Stimulated activated naive CD8-positive, alpha-beta T cell treated with anti-CD3 and anti-CD28 coated beads, Interleukin-15, Interleukin-2, amounts not matched to agents 100 ng/mL and 50 ng/mL, for 24 hours (primary cell): ENCODE data around the gene NEU4.
"Not testable (repeated sequence)": the region's sequence is repeated elsewhere in the genome, so short reads cannot be mapped to it uniquely, and the experiment has no call there.

Source experiments
- H3K27ac Mint-ChIP-seq: one replicate; pipeline ENCODE4 v1.8.0; 2021; ENCODE audit warnings: mild to moderate bottlenecking, mixed read lengths
- H3K27me3 Mint-ChIP-seq: one replicate; pipeline ENCODE4 v1.8.0; 2021; ENCODE audit warnings: mixed read lengths
- H3K36me3 Mint-ChIP-seq: one replicate; pipeline ENCODE4 v1.8.0; 2021; ENCODE audit warnings: low read depth, mixed read lengths
- H3K4me1 Mint-ChIP-seq: one replicate; pipeline ENCODE4 v1.8.0; 2021; ENCODE audit warnings: low read depth, mixed read lengths
- H3K4me3 Mint-ChIP-seq: one replicate; pipeline ENCODE4 v1.8.0; 2021; ENCODE audit warnings: mild to moderate bottlenecking, mixed read lengths
- H3K9me3 Mint-ChIP-seq: one replicate; pipeline ENCODE4 v1.8.0; 2021; ENCODE audit warnings: mixed read lengths

NEU4 gene

GRCh38 chr2:241822264-241822623 lies 13.3 kb downstream of the NEU4 start:
- no peak overlapping the region for H3K4me3 Mint-ChIP-seq
- H3K9me3 Mint-ChIP-seq: peaks cover 12% of the 10 kb centered on the region
- no peaks in the 10 kb centered on the region for H3K36me3 Mint-ChIP-seq
- peaks cover 6% of the 10 kb centered on the region for H3K4me1 Mint-ChIP-seq
- peak overlapping the region; percentile 8 for H3K27ac Mint-ChIP-seq
- H3K27me3 Mint-ChIP-seq: peaks cover 32% of the 10 kb centered on the region

- Mint-ChIP-seq H3K27me3 (peaks cover 42% of the 10 kb centered on the region), H3K9me3 (peaks cover 16% of the 10 kb centered on the region), H3K27ac (peak overlapping the region; percentile 59)
- not testable (repeated sequence) for H3K36me3 Mint-ChIP-seq, H3K4me3 Mint-ChIP-seq, H3K4me1 Mint-ChIP-seq
These were observed 14.8 kb downstream of the NEU4 start for GRCh38 chr2:241823531-241824437.

GRCh38 chr2:241827394-241827793 lies 18.4 kb downstream of the NEU4 start:
- no peaks in the 10 kb centered on the region for H3K4me1 Mint-ChIP-seq
- peaks cover 16% of the 10 kb centered on the region for H3K9me3 Mint-ChIP-seq

DNA sequence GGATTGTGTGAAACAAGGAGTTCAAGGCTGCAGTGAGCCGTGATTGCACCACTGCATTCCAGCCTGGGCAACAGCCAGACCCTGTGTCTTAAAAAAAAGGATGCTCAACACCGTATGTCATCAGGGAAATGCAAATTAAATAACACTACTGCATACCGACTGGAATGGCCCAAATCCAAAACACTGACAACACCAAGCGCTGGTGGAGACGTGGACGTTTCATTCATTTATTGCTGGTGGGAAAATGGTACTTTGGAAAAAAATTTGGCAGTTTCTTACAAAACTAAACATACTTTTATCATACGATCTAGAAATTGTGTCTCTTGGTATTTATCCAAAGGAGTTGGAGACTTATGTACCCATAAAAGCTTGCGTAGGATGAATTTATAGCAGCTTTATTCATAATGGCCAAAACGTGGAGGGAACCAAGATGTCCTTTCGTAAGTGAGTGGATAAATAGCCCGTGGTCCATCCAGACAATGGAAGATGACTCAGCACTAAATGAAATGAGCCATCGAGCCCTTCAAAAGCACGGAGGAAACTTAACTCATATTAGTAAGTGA lies 24.2 kb downstream of the NEU4 start:
- no peaks in the 10 kb centered on the region for H3K36me3 Mint-ChIP-seq
- no peak overlapping the region for H3K4me3 Mint-ChIP-seq
- peaks cover 46% of the 10 kb centered on the region for H3K27me3 Mint-ChIP-seq
- peaks cover 8% of the 10 kb centered on the region for H3K4me1 Mint-ChIP-seq
- H3K27ac Mint-ChIP-seq: no peak overlapping the region
- H3K9me3 Mint-ChIP-seq: peaks cover 9% of the 10 kb centered on the region

More at GRCh38 chr2:241827394-241827793, 18.4 kb downstream of the NEU4 start:
- Mint-ChIP-seq H3K4me3 (no peak overlapping the region), H3K27me3 (peaks cover 57% of the 10 kb centered on the region), H3K36me3 (no peaks in the 10 kb centered on the region), H3K27ac (no peak overlapping the region)

- not testable (repeated sequence) for H3K4me3 Mint-ChIP-seq, H3K27ac Mint-ChIP-seq, H3K36me3 Mint-ChIP-seq, H3K9me3 Mint-ChIP-seq
- Mint-ChIP-seq H3K27me3 (peaks cover 51% of the 10 kb centered on the region), H3K4me1 (peaks cover 14% of the 10 kb centered on the region)
These were observed 24.9 kb downstream of the NEU4 start for GRCh38 chr2:241833756-241834526.

- H3K4me1 Mint-ChIP-seq: peaks cover 14% of the 10 kb centered on the region
- H3K36me3 Mint-ChIP-seq: no peaks in the 10 kb centered on the region
- H3K27me3 Mint-ChIP-seq: peaks cover 51% of the 10 kb centered on the region
- no peak overlapping the region for H3K27ac Mint-ChIP-seq
- H3K4me3 Mint-ChIP-seq: no peak overlapping the region
- H3K9me3 Mint-ChIP-seq: peaks cover 7% of the 10 kb centered on the region
These were observed 25.7 kb downstream of the NEU4 start for GRCh38 chr2:241834527-241835210.

DNA sequence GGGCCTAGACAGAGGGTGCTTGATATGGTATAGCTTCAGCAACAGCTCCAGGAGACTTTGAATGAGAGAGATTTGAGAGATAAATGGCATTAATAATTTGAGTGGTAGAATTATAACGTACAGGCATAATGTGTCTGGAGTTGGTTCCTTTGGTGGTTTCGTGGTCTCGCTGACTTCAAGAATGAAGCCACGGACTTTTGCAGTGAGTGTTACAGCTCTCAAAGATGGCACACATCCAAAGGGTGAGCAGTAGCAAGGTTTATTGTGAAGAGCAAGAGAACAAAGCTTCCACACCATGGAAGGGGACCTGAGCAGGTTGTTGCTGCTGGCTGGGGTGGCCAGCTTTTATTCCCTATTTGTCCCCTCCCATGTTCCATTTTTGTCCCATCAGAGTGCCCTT lies 26.6 kb downstream of the NEU4 start:
- Mint-ChIP-seq H3K27ac (no peak overlapping the region), H3K9me3 (peaks cover 7% of the 10 kb centered on the region), H3K4me1 (peaks cover 14% of the 10 kb centered on the region), H3K4me3 (no peak overlapping the region), H3K27me3 (peaks cover 45% of the 10 kb centered on the region), H3K36me3 (no peaks in the 10 kb centered on the region)

DNA sequence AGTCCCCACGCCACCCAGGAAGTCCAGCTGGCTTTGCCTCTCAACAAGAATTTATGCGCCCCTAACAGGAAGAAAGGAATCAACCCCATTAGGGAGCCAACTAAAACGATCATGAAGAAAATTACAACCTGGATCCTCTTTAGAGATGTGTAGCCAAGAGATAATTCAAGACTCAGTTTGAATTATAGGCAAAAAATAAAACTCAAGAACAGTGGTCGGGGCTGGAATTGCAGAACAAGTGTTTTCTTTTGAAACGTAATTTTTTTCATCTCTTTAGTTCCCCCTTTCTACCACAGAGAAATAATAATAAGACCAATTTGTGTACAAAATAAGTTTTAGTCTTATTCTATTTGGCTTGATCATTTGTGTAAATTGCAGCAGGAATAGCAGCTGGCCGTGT lies 27.3 kb downstream of the NEU4 start:
- no peak overlapping the region for H3K27ac Mint-ChIP-seq
- H3K4me1 Mint-ChIP-seq: peaks cover 14% of the 10 kb centered on the region
- H3K9me3 Mint-ChIP-seq: peaks cover 7% of the 10 kb centered on the region
- no peak overlapping the region for H3K4me3 Mint-ChIP-seq
- peaks cover 41% of the 10 kb centered on the region for H3K27me3 Mint-ChIP-seq
- H3K36me3 Mint-ChIP-seq: no peaks in the 10 kb centered on the region

GRCh38 chr2:241837197-241837965 lies 28.4 kb downstream of the NEU4 start:
- no peak overlapping the region for H3K4me3 Mint-ChIP-seq
- peaks cover 17% of the 10 kb centered on the region for H3K4me1 Mint-ChIP-seq
- no peaks in the 10 kb centered on the region for H3K36me3 Mint-ChIP-seq
- no peak overlapping the region for H3K27ac Mint-ChIP-seq
- peaks cover 7% of the 10 kb centered on the region for H3K9me3 Mint-ChIP-seq
- H3K27me3 Mint-ChIP-seq: peaks cover 35% of the 10 kb centered on the region

DNA sequence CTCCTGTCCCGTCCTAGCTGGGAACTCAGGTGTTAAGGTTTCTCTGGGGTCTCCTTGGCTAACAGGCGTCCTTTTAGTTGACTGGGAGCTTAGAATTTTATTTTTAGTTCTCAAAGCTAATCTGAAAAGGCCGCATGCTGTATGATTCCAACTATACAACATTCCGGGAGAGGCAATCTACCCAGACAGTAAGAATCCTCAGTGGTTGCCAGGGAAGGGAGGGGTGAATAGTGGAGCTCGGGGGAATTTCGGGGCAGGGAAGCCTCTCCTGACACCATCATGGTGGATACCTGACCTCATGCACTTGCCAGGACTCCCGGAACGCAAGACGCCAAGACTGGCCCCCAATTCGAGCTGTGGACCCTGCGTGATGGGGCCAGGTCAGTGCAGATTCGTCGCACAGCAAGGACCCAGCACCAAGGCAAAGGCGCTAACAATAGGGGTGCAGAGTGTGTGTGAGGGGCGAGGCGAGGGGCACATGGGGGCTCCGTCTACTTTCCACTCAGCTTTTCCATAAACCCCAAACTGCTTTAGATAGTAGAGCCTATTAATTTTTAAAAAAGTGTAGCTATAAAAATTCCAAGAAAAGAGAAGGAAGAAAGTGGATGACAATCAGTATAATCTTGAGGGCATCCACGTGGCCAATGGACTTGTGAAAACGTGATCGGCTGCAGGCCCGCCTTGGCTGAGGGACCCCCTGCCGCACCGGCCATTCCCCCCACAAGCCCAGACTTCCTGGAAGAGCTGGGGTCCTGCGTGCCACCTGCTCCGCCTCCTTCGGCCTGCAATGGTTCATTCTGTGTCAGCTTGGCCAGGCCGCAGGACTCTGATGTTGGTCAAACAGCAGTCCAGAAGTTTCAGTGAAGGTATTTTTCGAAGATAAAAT lies 32.4 kb downstream of the NEU4 start:
- Mint-ChIP-seq H3K4me3 (no peak overlapping the region), H3K36me3 (peaks cover 6% of the 10 kb centered on the region), H3K27me3 (peaks cover 22% of the 10 kb centered on the region)

DNA sequence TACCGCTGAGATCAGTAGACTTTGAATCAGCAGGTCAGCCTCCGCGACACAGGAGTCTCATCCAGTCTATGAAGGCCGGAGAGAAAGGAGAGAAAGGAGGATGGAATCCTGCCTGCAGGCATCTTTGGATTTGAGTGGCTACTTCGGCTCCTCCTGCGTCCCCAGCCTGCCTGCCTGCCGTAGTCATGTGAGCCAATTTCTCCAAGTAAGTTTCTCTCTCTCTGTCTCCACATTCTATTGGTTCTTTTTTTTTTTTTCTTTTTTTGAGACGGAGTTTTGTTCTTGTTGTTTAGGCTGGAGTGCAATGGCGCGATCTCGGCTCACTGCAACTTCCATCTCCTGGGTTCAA lies 33.0 kb downstream of the NEU4 start:
- Mint-ChIP-seq H3K27ac (no peak overlapping the region), H3K4me1 (peaks cover 48% of the 10 kb centered on the region), H3K36me3 (peaks cover 9% of the 10 kb centered on the region), H3K27me3 (peaks cover 18% of the 10 kb centered on the region), H3K4me3 (no peak overlapping the region), H3K9me3 (no peaks in the 10 kb centered on the region)

More for the DNA sequence above, 32.4 kb downstream of the NEU4 start:
- peaks cover 45% of the 10 kb centered on the region for H3K4me1 Mint-ChIP-seq
- H3K27ac Mint-ChIP-seq: no peak overlapping the region
- H3K9me3 Mint-ChIP-seq: no peaks in the 10 kb centered on the region

DNA sequence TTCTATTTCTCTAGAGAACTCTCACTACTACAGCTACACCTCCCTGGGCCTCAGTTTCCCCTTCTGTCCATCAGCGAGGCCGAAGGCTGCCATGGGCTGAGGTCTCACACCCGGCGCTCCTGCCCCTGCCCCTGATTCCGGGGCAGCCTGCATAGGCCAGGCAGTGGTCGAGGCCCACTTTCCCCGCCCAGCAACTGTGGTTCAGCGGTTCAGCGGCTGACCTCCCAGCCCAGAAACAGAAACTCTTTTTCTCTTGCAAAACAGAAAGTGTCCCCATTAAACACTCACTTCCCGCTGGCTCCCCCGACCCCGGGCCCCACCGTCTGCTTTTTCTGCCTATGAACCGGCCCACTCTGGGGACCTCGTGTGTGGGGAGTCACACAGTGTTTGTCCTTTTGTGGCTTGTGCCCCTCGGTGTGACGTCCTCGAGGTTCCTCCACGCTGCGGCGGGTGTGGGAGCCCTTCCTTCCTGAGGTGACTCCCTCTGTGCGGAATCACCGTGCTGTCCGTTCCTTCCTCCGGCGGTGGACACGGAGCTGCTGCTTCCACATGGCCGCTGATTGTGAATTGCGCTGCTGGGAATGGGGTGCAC lies 33.7 kb downstream of the NEU4 start:
- Mint-ChIP-seq H3K4me1 (peaks cover 48% of the 10 kb centered on the region), H3K27ac (peak overlapping the region; percentile 87)

More for the DNA sequence above, 33.7 kb downstream of the NEU4 start:
- H3K27me3 Mint-ChIP-seq: peaks cover 11% of the 10 kb centered on the region
- no peaks in the 10 kb centered on the region for H3K9me3 Mint-ChIP-seq
- H3K36me3 Mint-ChIP-seq: peaks cover 9% of the 10 kb centered on the region
- H3K4me3 Mint-ChIP-seq: peak overlapping the region; percentile 76
